Vagina (tissue), 2 donors: ENCODE results near the gene TNS1.

Experiments used
- CTCF ChIP-seq, 3 experiments: fragments of 450-650 bp in 2 of 3; fragments of 200-600 bp in 1 of 3; sonication (generic) in 1 of 3; IDR thresholded peaks; one replicate each; pipeline ENCODE4 v1.5.1; 2017 to 2019; ENCODE audit warnings: antibody characterized with exemption in 3 of 3, mild to moderate bottlenecking in 2 of 3, moderate library complexity in 2 of 3
- POLR2A ChIP-seq, 2 donors: fragments of 450-650 bp; IDR thresholded peaks; one replicate each; pipeline ENCODE4 v1.6.1; 2017; ENCODE audit warnings: antibody characterized with exemption in 2 of 2, mild to moderate bottlenecking in 2 of 2, moderate library complexity in 2 of 2
- POLR2AphosphoS5 ChIP-seq, 2 donors: sonication (generic); formaldehyde crosslinking; IDR thresholded peaks; one replicate each; pipeline ENCODE4 v1.9.0; 2017; ENCODE audit warnings: antibody characterized with exemption in 2 of 2, mild to moderate bottlenecking in 2 of 2, low read depth in 1 of 2; ENCODE audit not compliant: insufficient read depth in 1 of 2

- no peak for TF ChIP-seq CTCF (IDR thresholded peaks at IDR 0.05)
- no peak for TF ChIP-seq POLR2AphosphoS5 (IDR thresholded peaks at IDR 0.05; ENCODE audit: insufficient read depth in 1 of 2, low read depth in 1 of 2)
- no peak for TF ChIP-seq POLR2A (IDR thresholded peaks at IDR 0.05)
Measured at GRCh38 chr2:217803653-217803960, 199.2 kb downstream of the TNS1 start.
